Measurements from ENCODE around the gene DYNC1I1.

DNA sequence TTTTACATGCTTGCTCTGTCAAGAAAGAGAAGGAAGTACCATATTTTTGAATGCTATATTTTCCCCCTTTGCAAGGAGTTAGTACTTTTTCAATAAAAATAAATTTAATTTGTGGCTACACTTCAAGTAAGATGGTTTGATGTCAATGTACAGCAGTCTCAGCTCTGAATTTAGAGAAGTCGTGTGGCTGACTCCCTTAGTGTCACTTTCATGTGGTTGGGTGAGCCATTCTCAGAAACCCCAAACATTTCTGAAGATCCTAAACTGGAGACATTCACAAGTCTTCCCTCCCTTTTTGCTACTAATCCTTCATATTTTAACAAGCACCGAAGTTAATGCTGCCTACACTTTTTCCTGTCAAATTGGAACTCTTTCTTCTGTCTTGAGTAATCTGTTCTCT lies 244.4 kb downstream of the DYNC1I1 start:
- TF ChIP-seq EZH2 (IDR thresholded peaks at IDR 0.05; ENCODE audit: insufficient read depth, poor library complexity, severe bottlenecking): no peak
- TF ChIP-seq EZH2phosphoT487 (IDR thresholded peaks at IDR 0.05; ENCODE audit: insufficient read depth, low read depth): no peak
